Measurements from ENCODE around the gene GIMAP8. TPM values are rescaled to one million over a fixed set of nuclear protein-coding genes. Genes with fewer than 3 reads are reported as not detected.

The GIMAP8 gene
- polyA plus RNA-seq (2013, experiment 1 of 4) = not detected
- polyA plus RNA-seq (2013, experiment 2 of 4) = not detected
- not detected for polyA plus RNA-seq (2013, experiment 3 of 4)
- not detected for polyA plus RNA-seq (2013, experiment 4 of 4)

DNA sequence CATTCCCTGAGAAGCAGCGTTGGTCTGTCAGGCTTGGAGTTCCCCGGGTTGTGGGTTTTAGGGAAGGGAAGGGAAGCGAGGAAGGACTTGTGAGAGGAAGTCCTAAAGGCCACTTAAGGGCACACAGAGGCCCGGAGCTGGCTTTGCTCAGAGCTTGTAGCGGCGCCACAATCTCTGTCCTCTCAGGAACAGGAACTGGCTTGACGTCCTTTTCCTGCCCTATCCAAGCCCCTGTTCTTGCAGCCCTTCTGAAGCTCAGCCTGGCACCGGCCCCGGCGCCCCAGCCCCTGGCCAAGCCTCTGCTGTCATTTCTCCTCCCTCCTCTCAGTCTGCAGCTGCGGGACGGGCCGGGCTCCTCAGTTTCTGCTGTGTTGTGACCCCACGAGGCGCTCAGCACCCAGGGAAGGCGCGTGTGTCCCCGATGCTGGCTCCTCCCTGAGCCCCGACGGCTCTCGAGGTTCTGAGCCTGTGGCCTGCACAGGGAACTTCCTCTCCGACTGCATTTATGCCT, at the start of gene GIMAP8:
Gene GIMAP8, plus strand, starts transcription at position 140 of the 511 bp plus-strand sequence. CDS start 16,069 bp downstream, outside the sequence.
- H3K27ac ChIP-seq (ENCODE audit: insufficient read depth, low read depth, low read length, poor library complexity, severe bottlenecking) = no peak within 1 kb of the TSS
- no peaks in the 10 kb centered on the region for H3K4me1 ChIP-seq (ENCODE audit: control insufficient read depth, insufficient read depth, low read length)
- no peaks in the 10 kb centered on the region for H3K9me3 ChIP-seq (ENCODE audit: control insufficient read depth, low read length)
- no peak within 1 kb of the TSS for H3K4me3 ChIP-seq (ENCODE audit: insufficient read depth, low read depth, low read length)
- H3K27me3 ChIP-seq (ENCODE audit: control insufficient read depth, insufficient read depth, low read length, poor library complexity, severe bottlenecking) = peaks cover 3% of the 10 kb centered on the region
- H3K36me3 ChIP-seq (ENCODE audit: control insufficient read depth, insufficient read depth, low read length) = no peaks in the 10 kb centered on the region
- WGBS, 2 experiments = 87% methylated on average over 22 of the region's 22 CpGs

DNA sequence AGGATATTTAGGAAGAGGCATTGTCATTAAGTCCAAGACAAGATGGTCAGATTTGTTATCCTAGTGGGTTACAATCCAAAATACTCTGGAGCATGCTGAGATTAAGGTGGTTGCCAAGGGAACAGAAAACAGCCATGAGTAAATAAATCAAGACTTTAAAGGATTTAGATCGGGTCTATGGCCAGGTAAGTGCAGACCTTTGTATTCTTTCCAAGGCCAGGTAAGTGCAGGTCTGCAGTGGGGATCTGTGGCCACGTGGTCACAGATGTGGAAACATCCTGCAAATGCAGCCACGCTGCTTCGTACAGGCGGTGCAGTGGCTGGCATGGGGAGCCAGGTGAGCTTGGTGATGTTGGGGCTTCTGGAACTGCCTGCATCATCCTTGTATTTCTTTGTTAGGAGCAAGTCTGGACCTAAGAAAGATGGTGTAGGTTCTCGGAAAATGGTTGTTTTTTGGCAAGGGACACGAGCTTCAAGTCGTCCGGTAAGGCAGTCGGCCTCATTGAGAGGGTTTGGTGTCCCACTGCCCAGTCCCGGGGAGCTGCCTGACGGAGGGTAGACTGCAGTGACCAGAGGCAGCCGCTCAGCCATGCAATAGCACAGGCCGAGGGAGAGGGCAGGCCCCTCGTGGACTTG, 49.5 kb upstream of the GIMAP8 start:
- WGBS, 2 experiments = 84 to 85% methylated on average over 15 of the region's 15 CpGs
- Histone ChIP-seq H3K4me1 (ENCODE audit: control insufficient read depth, insufficient read depth, low read length) (peaks cover 62% of the 10 kb centered on the region), H3K27ac (ENCODE audit: insufficient read depth, low read depth, low read length, poor library complexity, severe bottlenecking) (peak overlapping the region; percentile 52)

DNA sequence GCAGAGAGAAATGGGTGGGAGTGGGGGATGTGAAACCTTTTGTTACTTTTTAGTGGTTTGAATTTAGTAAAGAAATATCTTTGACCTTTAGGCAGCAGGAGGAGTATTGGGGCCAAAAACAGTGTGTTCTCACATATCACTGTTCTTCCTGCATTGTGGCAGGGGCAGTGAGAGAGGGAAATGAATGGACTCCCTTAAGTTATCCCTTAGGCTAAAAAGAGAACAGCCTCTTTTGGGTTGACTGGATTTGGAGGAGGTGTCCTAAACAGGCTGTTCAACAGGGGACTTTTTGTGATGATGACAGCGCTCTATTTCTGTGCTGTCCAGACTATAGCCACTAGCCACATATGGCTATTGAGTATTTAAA, 49.0 kb upstream of the GIMAP8 start:
- peak overlapping the region; percentile 52 for H3K27ac ChIP-seq (ENCODE audit: insufficient read depth, low read depth, low read length, poor library complexity, severe bottlenecking)
- 88 to 91% methylated on average over 1 of the region's 1 CpG for WGBS, 2 experiments

More for the DNA sequence above, 49.5 kb upstream of the GIMAP8 start:
- Histone ChIP-seq H3K4me3 (ENCODE audit: insufficient read depth, low read depth, low read length) (no peak overlapping the region), H3K9me3 (ENCODE audit: control insufficient read depth, low read length) (no peaks in the 10 kb centered on the region), H3K27me3 (ENCODE audit: control insufficient read depth, insufficient read depth, low read length, poor library complexity, severe bottlenecking) (no peaks in the 10 kb centered on the region), H3K36me3 (ENCODE audit: control insufficient read depth, insufficient read depth, low read length) (peaks cover 4% of the 10 kb centered on the region)

DNA sequence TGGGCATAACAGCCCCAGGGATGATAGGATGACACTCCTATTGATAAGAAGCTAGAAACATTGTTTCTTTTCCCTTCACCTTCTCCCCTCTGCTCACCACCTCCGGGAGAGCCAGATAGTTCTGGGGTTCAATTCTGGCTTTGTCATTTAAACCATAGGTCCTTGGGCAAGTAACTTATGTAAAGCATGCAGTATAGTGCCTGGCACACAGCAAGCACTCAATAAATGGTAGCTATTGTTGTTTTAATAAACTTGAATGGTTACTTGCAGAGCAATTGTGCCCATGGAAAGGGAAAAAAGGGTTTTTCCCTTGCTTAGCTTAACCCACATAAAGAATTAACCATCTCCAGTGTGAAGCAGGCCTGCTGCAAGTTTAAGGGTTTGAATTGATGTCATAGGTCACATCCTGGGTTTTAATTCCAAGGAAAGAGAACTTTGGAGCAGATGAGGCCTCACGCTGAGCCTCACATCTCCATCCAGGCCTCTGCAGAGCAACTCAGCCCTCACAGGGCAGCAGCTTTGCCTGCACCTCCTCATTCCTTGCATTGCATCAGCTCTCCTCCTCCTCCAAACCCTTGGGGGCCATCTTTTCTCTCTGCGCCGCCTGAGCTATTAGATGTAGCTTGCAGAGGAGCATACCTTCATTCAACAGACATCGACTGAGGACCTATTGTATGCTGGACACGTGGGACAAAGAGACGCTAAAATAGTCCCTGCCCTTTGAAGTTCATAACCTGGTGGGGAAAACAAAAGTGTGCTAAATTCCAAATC, 48.4 kb upstream of the GIMAP8 start:
- Histone ChIP-seq H3K36me3 (ENCODE audit: control insufficient read depth, insufficient read depth, low read length) (peaks cover 4% of the 10 kb centered on the region), H3K4me3 (ENCODE audit: insufficient read depth, low read depth, low read length) (no peak overlapping the region), H3K27ac (ENCODE audit: insufficient read depth, low read depth, low read length, poor library complexity, severe bottlenecking) (peak overlapping the region; percentile 81), H3K27me3 (ENCODE audit: control insufficient read depth, insufficient read depth, low read length, poor library complexity, severe bottlenecking) (no peaks in the 10 kb centered on the region), H3K4me1 (ENCODE audit: control insufficient read depth, insufficient read depth, low read length) (peaks cover 67% of the 10 kb centered on the region), H3K9me3 (ENCODE audit: control insufficient read depth, low read length) (no peaks in the 10 kb centered on the region)
- 11 to 15% methylated on average over 7 of the region's 7 CpGs for WGBS, 2 experiments

More for the DNA sequence above, 49.0 kb upstream of the GIMAP8 start:
- no peaks in the 10 kb centered on the region for H3K9me3 ChIP-seq (ENCODE audit: control insufficient read depth, low read length)
- no peak overlapping the region for H3K4me3 ChIP-seq (ENCODE audit: insufficient read depth, low read depth, low read length)
- H3K27me3 ChIP-seq (ENCODE audit: control insufficient read depth, insufficient read depth, low read length, poor library complexity, severe bottlenecking) = no peaks in the 10 kb centered on the region
- H3K4me1 ChIP-seq (ENCODE audit: control insufficient read depth, insufficient read depth, low read length) = peaks cover 65% of the 10 kb centered on the region
- H3K36me3 ChIP-seq (ENCODE audit: control insufficient read depth, insufficient read depth, low read length) = peaks cover 4% of the 10 kb centered on the region

DNA sequence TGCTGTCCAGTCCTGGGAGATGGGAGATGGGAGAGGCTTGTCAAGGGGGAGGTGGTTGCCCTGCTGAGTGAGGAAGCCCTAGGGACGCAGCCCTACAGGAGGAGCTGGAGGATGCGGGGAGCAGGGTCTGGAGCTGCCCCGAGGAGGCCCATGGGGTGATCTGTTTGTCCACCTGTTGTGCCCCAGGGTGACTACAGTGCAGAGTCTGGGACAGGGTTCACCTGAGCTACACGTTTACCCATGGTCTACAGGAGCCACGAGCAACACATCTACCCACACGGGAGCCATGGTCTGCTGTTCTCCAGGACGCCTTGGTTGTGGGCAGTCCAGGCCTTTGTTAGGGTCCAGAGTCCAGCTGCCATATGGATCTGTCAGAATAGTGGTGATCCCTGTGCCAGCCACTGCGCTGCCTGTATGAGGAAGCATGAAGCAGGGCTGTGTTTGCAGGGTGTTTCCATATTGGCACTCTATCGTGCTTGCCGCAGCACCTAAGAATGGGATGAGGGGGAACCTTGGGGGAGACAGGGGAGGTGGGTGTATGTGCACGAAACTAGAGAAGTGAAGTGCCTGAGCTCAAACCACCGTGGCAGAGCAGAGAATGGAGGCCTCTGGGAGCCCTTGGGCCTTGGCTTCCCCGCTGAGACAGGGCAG, 47.6 kb upstream of the GIMAP8 start:
- Histone ChIP-seq H3K36me3 (ENCODE audit: control insufficient read depth, insufficient read depth, low read length) (peaks cover 4% of the 10 kb centered on the region), H3K4me1 (ENCODE audit: control insufficient read depth, insufficient read depth, low read length) (peaks cover 67% of the 10 kb centered on the region), H3K27me3 (ENCODE audit: control insufficient read depth, insufficient read depth, low read length, poor library complexity, severe bottlenecking) (no peaks in the 10 kb centered on the region), H3K9me3 (ENCODE audit: control insufficient read depth, low read length) (no peaks in the 10 kb centered on the region), H3K4me3 (ENCODE audit: insufficient read depth, low read depth, low read length) (no peak overlapping the region), H3K27ac (ENCODE audit: insufficient read depth, low read depth, low read length, poor library complexity, severe bottlenecking) (peak overlapping the region; percentile 81)
- 78% methylated on average over 13 of the region's 13 CpGs for WGBS, 2 experiments

- no peak overlapping the region for H3K4me3 ChIP-seq (ENCODE audit: insufficient read depth, low read depth, low read length)
- H3K27ac ChIP-seq (ENCODE audit: insufficient read depth, low read depth, low read length, poor library complexity, severe bottlenecking) = no peak overlapping the region
- 78 to 79% methylated on average over 13 of the region's 13 CpGs for WGBS, 2 experiments
- H3K36me3 ChIP-seq (ENCODE audit: control insufficient read depth, insufficient read depth, low read length) = no peaks in the 10 kb centered on the region
- no peaks in the 10 kb centered on the region for H3K27me3 ChIP-seq (ENCODE audit: control insufficient read depth, insufficient read depth, low read length, poor library complexity, severe bottlenecking)
- H3K4me1 ChIP-seq (ENCODE audit: control insufficient read depth, insufficient read depth, low read length) = peaks cover 66% of the 10 kb centered on the region
- H3K9me3 ChIP-seq (ENCODE audit: control insufficient read depth, low read length) = no peaks in the 10 kb centered on the region
Observed at GRCh38 chr7:150403376-150404171, 46.9 kb upstream of the GIMAP8 start.

DNA sequence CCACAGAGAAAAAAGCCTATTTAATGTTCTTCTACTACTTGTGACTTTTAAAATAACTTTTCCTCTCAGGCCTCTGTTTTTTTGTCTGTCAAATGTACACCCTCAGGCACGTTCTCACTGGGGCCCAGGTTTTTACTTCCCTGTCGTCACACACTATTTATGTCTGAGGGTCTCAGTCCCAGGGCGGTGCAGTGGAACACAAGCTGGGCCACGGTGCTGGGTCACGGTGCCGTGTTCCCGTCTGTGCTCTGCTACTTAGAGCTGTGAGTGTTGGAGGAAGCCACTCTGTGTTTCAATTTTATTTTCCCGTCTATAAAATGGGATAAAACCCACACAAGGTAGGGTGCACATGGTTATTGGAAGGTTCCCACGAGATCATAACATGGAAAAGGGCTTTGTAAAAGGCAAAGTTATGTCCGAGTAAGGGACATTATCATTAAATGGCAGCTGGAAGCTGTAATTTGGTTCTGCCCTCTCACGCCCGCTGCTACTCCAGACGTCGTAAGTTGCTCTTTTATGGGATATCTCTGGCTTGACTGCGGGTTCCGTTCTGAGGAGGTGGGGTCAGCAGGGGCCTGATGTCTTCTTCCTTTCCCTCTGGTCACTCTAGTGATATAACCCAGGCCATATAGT, 46.1 kb upstream of the GIMAP8 start:
- Histone ChIP-seq H3K4me1 (ENCODE audit: control insufficient read depth, insufficient read depth, low read length) (peaks cover 59% of the 10 kb centered on the region), H3K9me3 (ENCODE audit: control insufficient read depth, low read length) (no peaks in the 10 kb centered on the region), H3K27ac (ENCODE audit: insufficient read depth, low read depth, low read length, poor library complexity, severe bottlenecking) (peak overlapping the region; percentile 70), H3K27me3 (ENCODE audit: control insufficient read depth, insufficient read depth, low read length, poor library complexity, severe bottlenecking) (no peaks in the 10 kb centered on the region), H3K36me3 (ENCODE audit: control insufficient read depth, insufficient read depth, low read length) (no peaks in the 10 kb centered on the region), H3K4me3 (ENCODE audit: insufficient read depth, low read depth, low read length) (peak overlapping the region; percentile 57)
- 65 to 67% methylated on average over 16 of the region's 16 CpGs for WGBS, 2 experiments

DNA sequence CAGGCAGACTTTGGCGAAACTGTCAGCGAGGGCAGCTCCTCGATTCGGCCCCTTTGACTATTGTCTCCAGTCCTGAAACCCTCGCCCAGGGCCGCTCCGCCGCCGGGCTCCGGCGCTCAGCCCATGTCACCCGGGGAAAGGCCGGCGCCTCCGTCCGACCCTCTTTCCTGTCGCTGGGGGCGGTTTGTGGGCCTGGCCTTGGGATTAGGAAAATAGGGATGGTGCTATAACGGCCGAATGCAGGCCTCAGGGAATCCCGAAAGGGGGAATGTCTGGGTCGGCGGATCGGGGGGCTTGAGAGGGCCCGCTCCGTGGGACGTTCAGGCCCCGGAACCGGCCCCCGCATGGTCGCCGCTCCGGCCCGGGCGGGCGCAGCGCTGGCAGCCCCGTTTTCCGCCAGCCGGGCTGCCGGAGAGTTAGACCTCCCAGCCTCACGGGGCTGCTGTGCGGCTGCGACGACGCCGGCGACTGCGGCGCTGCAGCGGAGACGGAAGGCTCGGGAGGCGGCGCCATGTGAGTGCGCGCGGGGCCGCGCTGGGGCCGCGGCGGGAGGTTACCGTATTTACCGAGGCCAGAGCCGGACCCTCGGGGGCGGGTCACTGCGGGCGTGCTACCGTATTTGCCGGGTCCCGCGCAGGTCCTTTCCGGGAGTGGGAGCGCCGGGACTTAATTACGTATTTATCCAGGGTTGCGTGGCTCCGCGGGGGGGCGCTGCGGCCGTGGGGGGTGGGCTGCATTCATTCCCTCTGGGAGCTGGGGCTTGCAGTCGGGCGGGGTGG, 45.4 kb upstream of the GIMAP8 start:
- WGBS, 2 experiments = 2 to 3% methylated on average over 86 of the region's 86 CpGs
- H3K4me1 ChIP-seq (ENCODE audit: control insufficient read depth, insufficient read depth, low read length) = peaks cover 52% of the 10 kb centered on the region

More for the DNA sequence above, 45.4 kb upstream of the GIMAP8 start:
- Histone ChIP-seq H3K9me3 (ENCODE audit: control insufficient read depth, low read length) (no peaks in the 10 kb centered on the region), H3K36me3 (ENCODE audit: control insufficient read depth, insufficient read depth, low read length) (no peaks in the 10 kb centered on the region), H3K4me3 (ENCODE audit: insufficient read depth, low read depth, low read length) (peak overlapping the region; percentile 57), H3K27me3 (ENCODE audit: control insufficient read depth, insufficient read depth, low read length, poor library complexity, severe bottlenecking) (no peaks in the 10 kb centered on the region), H3K27ac (ENCODE audit: insufficient read depth, low read depth, low read length, poor library complexity, severe bottlenecking) (peak overlapping the region; percentile 70)

Data from ectodermal cell (in vitro differentiated cells).